NCI-H2227 (cell line): ENCODE data around the gene BTAF1.

Experiments
- DNase-seq: peaks from one replicate; lab custom pipeline; 2025; ENCODE audit not compliant: unreplicated experiment; lab: John Stamatoyannopoulos, UW

Gene BTAF1

GRCh38 chr10:92042541-92042940 is 119.0 kb downstream of the BTAF1 start:
- DNase-seq, result no peak

- no peak for DNase-seq
These were observed 122.1 kb downstream of the BTAF1 start for GRCh38 chr10:92045641-92046106.

DNA sequence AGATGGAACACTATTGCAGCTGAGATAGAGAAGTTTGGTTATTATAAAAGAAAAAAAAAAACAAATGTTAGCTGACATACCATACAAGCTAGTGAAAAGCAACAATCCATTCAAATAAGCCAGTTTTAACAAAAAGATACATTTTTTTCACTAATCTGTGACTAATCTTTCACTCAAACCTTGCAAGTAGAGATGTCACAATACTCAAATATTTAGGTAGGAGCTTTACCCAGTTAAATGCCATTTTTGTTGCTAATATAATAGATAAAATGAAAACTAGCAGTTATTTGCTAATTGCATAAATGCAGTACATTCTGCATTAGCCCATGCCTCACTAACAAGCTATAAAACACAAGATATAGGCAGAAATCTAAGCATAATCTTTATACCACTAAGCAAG is 123.6 kb downstream of the BTAF1 start:
- no peak for DNase-seq

- DNase-seq, result no peak
These were observed 128.5 kb downstream of the BTAF1 start for GRCh38 chr10:92052088-92052487.

- DNase-seq, result no peak
These were observed 129.2 kb downstream of the BTAF1 start for GRCh38 chr10:92052741-92053140.

GRCh38 chr10:92054807-92055206 is 131.2 kb downstream of the BTAF1 start:
- no peak for DNase-seq

DNA sequence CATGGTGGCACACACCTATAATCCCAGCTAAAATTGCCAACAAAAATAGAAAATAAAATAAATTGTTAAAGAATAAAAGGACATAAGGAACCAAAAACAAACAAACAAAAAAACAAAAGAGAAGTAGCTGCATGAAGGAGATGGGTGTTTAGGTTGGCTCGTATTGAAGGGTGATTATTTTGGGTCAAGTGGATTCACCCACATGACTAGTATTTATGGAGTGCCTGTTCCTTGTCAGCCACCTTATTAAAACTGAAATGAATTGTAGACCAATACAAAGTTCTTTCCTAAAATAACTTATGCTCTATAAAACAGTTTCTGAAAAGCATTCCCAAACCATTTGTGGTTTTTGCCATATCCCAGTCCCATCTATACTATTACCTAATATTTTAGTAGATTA is 138.7 kb downstream of the BTAF1 start:
- no peak for DNase-seq

DNA sequence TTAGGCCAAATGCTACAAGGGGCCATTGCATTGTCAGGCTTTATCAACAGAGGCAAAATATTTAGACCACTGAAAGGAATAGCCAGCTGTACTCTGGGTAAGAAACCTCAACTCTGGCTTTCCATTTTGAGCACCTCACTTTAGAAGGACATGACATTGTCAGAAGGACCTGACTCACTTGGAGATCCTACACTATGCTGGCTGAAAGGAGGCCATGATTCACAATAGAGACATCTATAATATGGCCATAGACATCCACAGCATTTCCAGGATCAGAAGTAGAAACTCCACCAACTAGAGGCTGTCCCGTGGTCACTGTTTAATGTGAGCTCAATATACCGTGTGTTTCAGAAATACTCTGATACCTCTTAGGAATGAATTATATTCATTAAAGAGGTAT is 140.9 kb downstream of the BTAF1 start:
- no peak for DNase-seq

DNA sequence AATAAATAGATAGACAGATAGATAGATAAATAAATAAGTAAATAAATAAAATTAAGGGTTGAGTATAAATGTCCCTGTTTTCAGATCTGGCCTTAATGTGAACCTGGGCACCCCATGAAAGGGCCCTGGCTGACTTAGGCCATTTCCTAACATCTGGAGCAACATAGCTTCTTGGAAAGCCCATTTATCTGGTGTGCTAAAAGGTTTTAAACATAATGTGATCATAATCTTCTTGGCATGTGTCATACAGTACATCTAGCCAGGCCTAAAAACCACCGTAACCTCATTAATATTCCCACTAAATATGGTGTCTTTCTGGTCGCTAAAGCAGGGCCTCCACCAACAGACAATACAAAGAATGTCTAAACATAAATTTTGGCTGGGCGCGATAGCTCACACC is 142.8 kb downstream of the BTAF1 start:
- no peak for DNase-seq

DNA sequence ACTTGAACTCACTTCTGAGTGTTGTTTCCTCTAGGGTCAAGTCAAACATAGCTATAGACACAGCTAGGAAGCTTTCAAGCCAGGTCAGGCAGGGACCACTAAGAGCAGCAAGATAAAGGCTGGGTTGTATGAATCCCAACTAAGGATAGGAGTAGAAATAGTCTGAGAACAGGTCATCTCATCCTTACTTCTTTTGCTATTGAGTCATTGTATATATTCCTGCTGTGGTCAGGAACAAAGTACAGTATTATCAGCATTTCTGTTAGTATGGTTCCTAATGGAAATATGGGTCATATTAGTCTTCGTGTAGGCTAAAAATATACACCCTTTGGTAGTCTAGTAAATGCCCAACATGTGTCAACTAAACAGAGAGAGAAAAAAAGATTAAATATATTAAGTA is 145.3 kb downstream of the BTAF1 start:
- no peak for DNase-seq

GRCh38 chr10:92074126-92074887 is 150.7 kb downstream of the BTAF1 start:
- DNase-seq, result no peak

DNA sequence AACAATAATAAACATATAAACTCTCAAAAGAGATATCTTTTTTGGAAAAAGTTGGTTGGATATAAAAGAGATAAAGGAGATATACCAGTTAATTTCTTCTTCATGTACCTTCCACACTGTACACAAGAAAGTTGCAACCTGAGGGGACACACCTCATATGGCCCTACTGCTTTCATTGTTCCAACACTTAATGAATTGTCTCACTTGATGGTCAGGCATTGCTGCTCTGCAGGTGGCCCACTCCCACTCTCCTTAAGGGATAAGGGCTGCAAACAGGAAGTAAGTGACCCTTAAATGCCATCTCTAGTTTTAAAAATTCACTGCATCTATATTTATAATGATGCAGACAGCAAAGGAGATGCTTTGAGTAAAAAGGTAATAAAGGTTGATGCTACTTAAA is 152.3 kb downstream of the BTAF1 start:
- DNase-seq, result no peak

DNA sequence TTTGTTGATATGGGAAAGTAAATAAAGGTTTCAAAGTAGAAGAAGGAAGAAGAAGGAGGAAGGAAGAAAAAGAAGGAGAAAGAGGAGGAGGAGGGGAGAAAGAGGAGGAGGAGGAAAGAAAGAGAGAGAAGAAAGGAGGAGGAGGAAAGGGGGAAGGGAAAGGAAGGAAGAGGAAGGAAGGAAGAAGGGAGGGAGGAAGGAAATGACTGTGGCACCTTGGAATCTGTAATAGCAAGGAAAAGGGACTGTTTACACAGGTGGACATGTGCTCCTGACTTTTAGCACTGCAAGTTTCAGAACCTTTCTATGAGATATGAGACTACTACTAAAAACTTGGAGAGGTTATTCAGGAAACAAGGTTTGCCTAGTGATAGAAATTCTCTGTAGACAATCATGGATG is 153.2 kb downstream of the BTAF1 start:
- DNase-seq, result no peak

DNA sequence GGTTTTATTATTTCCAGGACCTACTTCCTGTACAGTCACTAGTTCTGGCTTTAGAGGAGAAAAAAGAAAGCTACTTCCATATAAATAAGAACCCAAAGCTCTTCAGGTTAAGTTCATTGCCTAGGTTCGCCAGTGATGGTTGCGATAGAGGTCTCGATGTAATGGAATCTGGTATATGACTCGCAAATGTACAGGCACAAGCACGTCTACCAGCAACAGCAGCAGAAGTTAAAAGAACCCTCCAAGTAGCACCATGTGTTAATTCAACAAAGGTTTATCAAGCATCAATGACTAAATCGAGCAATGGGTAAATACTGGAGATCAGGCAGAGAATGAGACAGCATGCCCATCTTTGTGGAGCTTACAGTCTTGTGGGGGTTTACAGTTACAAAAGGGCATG is 155.4 kb downstream of the BTAF1 start:
- no peak for DNase-seq
